Measurements from ENCODE around the gene NCS1. TPM values are rescaled to one million over a fixed set of nuclear protein-coding genes. Genes with fewer than 3 reads are reported as not detected.

NCS1 gene
- total and polyA plus RNA-seq, 2 of the 8 experiments (the other 6 are each of a cell fraction or from before 2014, with no cell fraction given), result 34.7 to 47.6 TPM

DNA sequence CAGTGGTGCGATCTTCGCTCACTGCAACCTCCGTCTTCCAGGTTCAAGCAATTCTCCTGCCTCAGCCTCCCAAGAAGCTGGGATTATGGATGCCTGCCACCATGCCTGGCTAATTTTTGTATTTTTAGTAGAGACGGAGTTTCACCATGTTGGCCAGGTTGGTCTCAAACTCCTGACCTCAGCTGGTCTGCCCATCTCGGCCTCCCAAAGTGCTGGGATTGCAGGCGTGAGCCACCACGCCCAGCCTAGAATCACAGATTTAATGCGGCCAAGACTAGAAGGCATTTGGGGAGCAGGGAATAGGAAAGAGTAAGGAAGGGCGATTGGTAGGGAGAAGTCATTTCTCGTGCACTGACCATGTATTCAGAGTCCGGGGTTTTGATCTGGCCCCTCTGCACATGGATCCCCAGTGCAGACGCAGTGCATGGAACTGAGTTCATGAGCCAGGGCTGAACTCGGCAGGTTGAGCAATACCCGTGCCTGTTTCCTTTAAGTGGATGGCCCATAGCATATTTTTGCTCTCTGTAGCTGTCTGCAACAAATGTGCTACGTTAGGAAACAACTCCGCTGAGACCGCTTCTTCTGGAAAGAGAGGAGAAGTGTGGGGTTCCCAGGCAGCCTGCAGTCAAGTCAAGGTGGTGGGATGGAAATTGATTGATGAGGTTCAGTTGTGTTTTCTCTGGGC, 90.0 kb downstream of the NCS1 start (continued):
- TF ChIP-seq, protein P1, sequence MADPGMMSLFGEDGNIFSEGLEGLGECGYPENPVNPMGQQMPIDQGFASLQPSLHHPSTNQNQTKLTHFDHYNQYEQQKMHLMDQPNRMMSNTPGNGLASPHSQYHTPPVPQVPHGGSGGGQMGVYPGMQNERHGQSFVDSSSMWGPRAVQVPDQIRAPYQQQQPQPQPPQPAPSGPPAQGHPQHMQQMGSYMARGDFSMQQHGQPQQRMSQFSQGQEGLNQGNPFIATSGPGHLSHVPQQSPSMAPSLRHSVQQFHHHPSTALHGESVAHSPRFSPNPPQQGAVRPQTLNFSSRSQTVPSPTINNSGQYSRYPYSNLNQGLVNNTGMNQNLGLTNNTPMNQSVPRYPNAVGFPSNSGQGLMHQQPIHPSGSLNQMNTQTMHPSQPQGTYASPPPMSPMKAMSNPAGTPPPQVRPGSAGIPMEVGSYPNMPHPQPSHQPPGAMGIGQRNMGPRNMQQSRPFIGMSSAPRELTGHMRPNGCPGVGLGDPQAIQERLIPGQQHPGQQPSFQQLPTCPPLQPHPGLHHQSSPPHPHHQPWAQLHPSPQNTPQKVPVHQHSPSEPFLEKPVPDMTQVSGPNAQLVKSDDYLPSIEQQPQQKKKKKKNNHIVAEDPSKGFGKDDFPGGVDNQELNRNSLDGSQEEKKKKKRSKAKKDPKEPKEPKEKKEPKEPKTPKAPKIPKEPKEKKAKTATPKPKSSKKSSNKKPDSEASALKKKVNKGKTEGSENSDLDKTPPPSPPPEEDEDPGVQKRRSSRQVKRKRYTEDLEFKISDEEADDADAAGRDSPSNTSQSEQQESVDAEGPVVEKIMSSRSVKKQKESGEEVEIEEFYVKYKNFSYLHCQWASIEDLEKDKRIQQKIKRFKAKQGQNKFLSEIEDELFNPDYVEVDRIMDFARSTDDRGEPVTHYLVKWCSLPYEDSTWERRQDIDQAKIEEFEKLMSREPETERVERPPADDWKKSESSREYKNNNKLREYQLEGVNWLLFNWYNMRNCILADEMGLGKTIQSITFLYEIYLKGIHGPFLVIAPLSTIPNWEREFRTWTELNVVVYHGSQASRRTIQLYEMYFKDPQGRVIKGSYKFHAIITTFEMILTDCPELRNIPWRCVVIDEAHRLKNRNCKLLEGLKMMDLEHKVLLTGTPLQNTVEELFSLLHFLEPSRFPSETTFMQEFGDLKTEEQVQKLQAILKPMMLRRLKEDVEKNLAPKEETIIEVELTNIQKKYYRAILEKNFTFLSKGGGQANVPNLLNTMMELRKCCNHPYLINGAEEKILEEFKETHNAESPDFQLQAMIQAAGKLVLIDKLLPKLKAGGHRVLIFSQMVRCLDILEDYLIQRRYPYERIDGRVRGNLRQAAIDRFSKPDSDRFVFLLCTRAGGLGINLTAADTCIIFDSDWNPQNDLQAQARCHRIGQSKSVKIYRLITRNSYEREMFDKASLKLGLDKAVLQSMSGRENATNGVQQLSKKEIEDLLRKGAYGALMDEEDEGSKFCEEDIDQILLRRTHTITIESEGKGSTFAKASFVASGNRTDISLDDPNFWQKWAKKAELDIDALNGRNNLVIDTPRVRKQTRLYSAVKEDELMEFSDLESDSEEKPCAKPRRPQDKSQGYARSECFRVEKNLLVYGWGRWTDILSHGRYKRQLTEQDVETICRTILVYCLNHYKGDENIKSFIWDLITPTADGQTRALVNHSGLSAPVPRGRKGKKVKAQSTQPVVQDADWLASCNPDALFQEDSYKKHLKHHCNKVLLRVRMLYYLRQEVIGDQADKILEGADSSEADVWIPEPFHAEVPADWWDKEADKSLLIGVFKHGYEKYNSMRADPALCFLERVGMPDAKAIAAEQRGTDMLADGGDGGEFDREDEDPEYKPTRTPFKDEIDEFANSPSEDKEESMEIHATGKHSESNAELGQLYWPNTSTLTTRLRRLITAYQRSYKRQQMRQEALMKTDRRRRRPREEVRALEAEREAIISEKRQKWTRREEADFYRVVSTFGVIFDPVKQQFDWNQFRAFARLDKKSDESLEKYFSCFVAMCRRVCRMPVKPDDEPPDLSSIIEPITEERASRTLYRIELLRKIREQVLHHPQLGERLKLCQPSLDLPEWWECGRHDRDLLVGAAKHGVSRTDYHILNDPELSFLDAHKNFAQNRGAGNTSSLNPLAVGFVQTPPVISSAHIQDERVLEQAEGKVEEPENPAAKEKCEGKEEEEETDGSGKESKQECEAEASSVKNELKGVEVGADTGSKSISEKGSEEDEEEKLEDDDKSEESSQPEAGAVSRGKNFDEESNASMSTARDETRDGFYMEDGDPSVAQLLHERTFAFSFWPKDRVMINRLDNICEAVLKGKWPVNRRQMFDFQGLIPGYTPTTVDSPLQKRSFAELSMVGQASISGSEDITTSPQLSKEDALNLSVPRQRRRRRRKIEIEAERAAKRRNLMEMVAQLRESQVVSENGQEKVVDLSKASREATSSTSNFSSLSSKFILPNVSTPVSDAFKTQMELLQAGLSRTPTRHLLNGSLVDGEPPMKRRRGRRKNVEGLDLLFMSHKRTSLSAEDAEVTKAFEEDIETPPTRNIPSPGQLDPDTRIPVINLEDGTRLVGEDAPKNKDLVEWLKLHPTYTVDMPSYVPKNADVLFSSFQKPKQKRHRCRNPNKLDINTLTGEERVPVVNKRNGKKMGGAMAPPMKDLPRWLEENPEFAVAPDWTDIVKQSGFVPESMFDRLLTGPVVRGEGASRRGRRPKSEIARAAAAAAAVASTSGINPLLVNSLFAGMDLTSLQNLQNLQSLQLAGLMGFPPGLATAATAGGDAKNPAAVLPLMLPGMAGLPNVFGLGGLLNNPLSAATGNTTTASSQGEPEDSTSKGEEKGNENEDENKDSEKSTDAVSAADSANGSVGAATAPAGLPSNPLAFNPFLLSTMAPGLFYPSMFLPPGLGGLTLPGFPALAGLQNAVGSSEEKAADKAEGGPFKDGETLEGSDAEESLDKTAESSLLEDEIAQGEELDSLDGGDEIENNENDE (IDR thresholded peaks at IDR 0.05; ENCODE audit: insufficient replicate concordance, low read length), result no peak
- TF ChIP-seq YY1 (IDR thresholded peaks at IDR 0.05; ENCODE audit: low read depth, low read length), result no peak
- TF ChIP-seq RXRA (IDR thresholded peaks at IDR 0.05; ENCODE audit: insufficient read depth, low read depth, low read length), result no peak
- no peak for TF ChIP-seq BCL11A (IDR thresholded peaks at IDR 0.05; ENCODE audit: low read depth in 2 of 2, low read length in 2 of 2)
- no peak for TF ChIP-seq SRF (IDR thresholded peaks at IDR 0.05; ENCODE audit: low read depth, low read length)
- TF ChIP-seq POU5F1 (IDR thresholded peaks at IDR 0.05; ENCODE audit: low read depth, low read length), result no peak
- no peak for TF ChIP-seq SP4 (IDR thresholded peaks at IDR 0.05; ENCODE audit: low read length)
- no peak for TF ChIP-seq FOSL1 (IDR thresholded peaks at IDR 0.05; ENCODE audit: insufficient read depth, low read depth, low read length)
- no peak for TF ChIP-seq ZNF274 (IDR thresholded peaks at IDR 0.05; ENCODE audit: borderline replicate concordance, extremely low read depth, low read length)
- no peak for TF ChIP-seq CBX8 (IDR thresholded peaks at IDR 0.05; ENCODE audit: borderline replicate concordance, low read depth, low read length)
- TF ChIP-seq SP1 (IDR thresholded peaks at IDR 0.05; ENCODE audit: low read depth, low read length), result no peak

Data from H1 (cell line).